ENCODE data around the gene SELENOK. TPM values are rescaled to one million over a fixed set of nuclear protein-coding genes. Genes with fewer than 3 reads are reported as not detected.
"Not testable (repeated sequence)": the region's sequence is repeated elsewhere in the genome, so short reads cannot be mapped to it uniquely, and the experiment has no call there.

The SELENOK gene
- total RNA-seq, 1 donor from 2014 or later = 23.7 TPM

GRCh38 chr3:53938645-53939044, 47.0 kb upstream of the SELENOK start:
- no peak overlapping the region for H3K4me3 ChIP-seq (ENCODE audit: low read depth, low read length)
- TF ChIP-seq, protein P1, sequence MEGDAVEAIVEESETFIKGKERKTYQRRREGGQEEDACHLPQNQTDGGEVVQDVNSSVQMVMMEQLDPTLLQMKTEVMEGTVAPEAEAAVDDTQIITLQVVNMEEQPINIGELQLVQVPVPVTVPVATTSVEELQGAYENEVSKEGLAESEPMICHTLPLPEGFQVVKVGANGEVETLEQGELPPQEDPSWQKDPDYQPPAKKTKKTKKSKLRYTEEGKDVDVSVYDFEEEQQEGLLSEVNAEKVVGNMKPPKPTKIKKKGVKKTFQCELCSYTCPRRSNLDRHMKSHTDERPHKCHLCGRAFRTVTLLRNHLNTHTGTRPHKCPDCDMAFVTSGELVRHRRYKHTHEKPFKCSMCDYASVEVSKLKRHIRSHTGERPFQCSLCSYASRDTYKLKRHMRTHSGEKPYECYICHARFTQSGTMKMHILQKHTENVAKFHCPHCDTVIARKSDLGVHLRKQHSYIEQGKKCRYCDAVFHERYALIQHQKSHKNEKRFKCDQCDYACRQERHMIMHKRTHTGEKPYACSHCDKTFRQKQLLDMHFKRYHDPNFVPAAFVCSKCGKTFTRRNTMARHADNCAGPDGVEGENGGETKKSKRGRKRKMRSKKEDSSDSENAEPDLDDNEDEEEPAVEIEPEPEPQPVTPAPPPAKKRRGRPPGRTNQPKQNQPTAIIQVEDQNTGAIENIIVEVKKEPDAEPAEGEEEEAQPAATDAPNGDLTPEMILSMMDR (IDR thresholded peaks at IDR 0.05; ENCODE audit: insufficient read depth, low read length, severe bottlenecking) = peak; percentile 73
- H3K36me3 ChIP-seq (ENCODE audit: control insufficient read depth, insufficient read depth, low read length) = no peaks in the 10 kb centered on the region
- DNase-seq (ENCODE audit: low read depth) = peak; percentile 53
- H3K27me3 ChIP-seq (ENCODE audit: control insufficient read depth, insufficient read depth, low read length) = no peaks in the 10 kb centered on the region
- no peak for FAIRE-seq

- FAIRE-seq = no peak
- DNase-seq (ENCODE audit: low read depth) = peak; percentile 67
- Histone ChIP-seq H3K4me3 (ENCODE audit: low read depth, low read length) (no peak overlapping the region), H3K36me3 (ENCODE audit: control insufficient read depth, insufficient read depth, low read length) (no peaks in the 10 kb centered on the region), H3K27me3 (ENCODE audit: control insufficient read depth, insufficient read depth, low read length) (no peaks in the 10 kb centered on the region)
- TF ChIP-seq, protein P1 (IDR thresholded peaks at IDR 0.05; ENCODE audit: insufficient read depth, low read length, severe bottlenecking) = no peak
Observed at GRCh38 chr3:53936347-53936746, 44.7 kb upstream of the SELENOK start.

GRCh38 chr3:53935283-53935901, 43.7 kb upstream of the SELENOK start:
- H3K4me3 ChIP-seq (ENCODE audit: low read depth, low read length) = no peak overlapping the region
- FAIRE-seq = no peak
- H3K27me3 ChIP-seq (ENCODE audit: control insufficient read depth, insufficient read depth, low read length) = no peaks in the 10 kb centered on the region
- DNase-seq (ENCODE audit: low read depth) = no peak
- TF ChIP-seq, protein P1 (IDR thresholded peaks at IDR 0.05; ENCODE audit: insufficient read depth, low read length, severe bottlenecking) = no peak
- H3K36me3 ChIP-seq (ENCODE audit: control insufficient read depth, insufficient read depth, low read length) = no peaks in the 10 kb centered on the region

GRCh38 chr3:53927208-53927872, 35.7 kb upstream of the SELENOK start:
- not testable (repeated sequence) for DNase-seq (ENCODE audit: low read depth); H3K4me3 ChIP-seq (ENCODE audit: low read depth, low read length); FAIRE-seq; H3K36me3 ChIP-seq (ENCODE audit: control insufficient read depth, insufficient read depth, low read length); H3K27me3 ChIP-seq (ENCODE audit: control insufficient read depth, insufficient read depth, low read length)

- Histone ChIP-seq H3K36me3 (ENCODE audit: control insufficient read depth, insufficient read depth, low read length) (no peaks in the 10 kb centered on the region), H3K27me3 (ENCODE audit: control insufficient read depth, insufficient read depth, low read length) (no peaks in the 10 kb centered on the region), H3K4me3 (ENCODE audit: low read depth, low read length) (no peak overlapping the region)
- TF ChIP-seq, protein P1 (IDR thresholded peaks at IDR 0.05; ENCODE audit: insufficient read depth, low read length, severe bottlenecking) = peak; percentile 51
- FAIRE-seq (no peak), DNase-seq (ENCODE audit: low read depth) (peak; percentile 18)
Observed at GRCh38 chr3:53921296-53921695, 29.6 kb upstream of the SELENOK start.

GRCh38 chr3:53919741-53920140, 28.1 kb upstream of the SELENOK start:
- DNase-seq (ENCODE audit: low read depth) (no peak), FAIRE-seq (no peak)
- H3K4me3 ChIP-seq (ENCODE audit: low read depth, low read length) = no peak overlapping the region
- TF ChIP-seq, protein P1 (IDR thresholded peaks at IDR 0.05; ENCODE audit: insufficient read depth, low read length, severe bottlenecking) = no peak
- H3K27me3 ChIP-seq (ENCODE audit: control insufficient read depth, insufficient read depth, low read length) = no peaks in the 10 kb centered on the region
- no peaks in the 10 kb centered on the region for H3K36me3 ChIP-seq (ENCODE audit: control insufficient read depth, insufficient read depth, low read length)
